MCF 10A (cell line): ENCODE results near the gene INSR. TPM values are rescaled to one million over a fixed set of nuclear protein-coding genes. Genes with fewer than 3 reads are reported as not detected.

ENCODE experiments used
- BruUV-seq: library from RNA; stranded (reverse); fragments of 400-500 nt; replicated peaks from 2 replicates; lab custom pipeline; 2021; lab: Mats Ljungman, UMichigan
- CTCF ChIA-PET: fragments of 300-600 bp; sonication (Branson Sonifier 250); formaldehyde crosslinking; extraction: SDS; loops from one replicate; lab custom pipeline; 2021; ENCODE audit warnings: antibody characterized with exemption, inconsistent platforms; lab: Yijun Ruan, JAX
- POLR2A ChIA-PET: fragments of 300-600, 350-650 bp; sonication (Branson Sonifier 250); formaldehyde crosslinking; extraction: SDS; loops from one replicate; lab custom pipeline; 2020; ENCODE audit warnings: antibody characterized with exemption, inconsistent platforms; lab: Yijun Ruan, JAX
- DNase-seq: peaks from one replicate; pipeline ENCODE4 v3.0.0-alpha.2; 2018; ENCODE audit not compliant: unreplicated experiment
- H3K27ac Mint-ChIP-seq: one replicate; pipeline ENCODE4 v1.8.0; 2022; ENCODE audit warnings: mild to moderate bottlenecking, low read depth, mixed read lengths; ENCODE audit not compliant: unreplicated experiment
- H3K27me3 Mint-ChIP-seq: one replicate; pipeline ENCODE4 v1.8.0; 2022; ENCODE audit warnings: mixed read lengths; ENCODE audit not compliant: insufficient read depth, unreplicated experiment
- H3K36me3 Mint-ChIP-seq: one replicate; pipeline ENCODE4 v1.8.0; 2022; ENCODE audit warnings: mild to moderate bottlenecking, moderate library complexity, mixed read lengths; ENCODE audit not compliant: insufficient read depth, unreplicated experiment
- H3K4me1 Mint-ChIP-seq: one replicate; pipeline ENCODE4 v1.8.0; 2022; ENCODE audit warnings: mixed read lengths; ENCODE audit not compliant: insufficient read depth, unreplicated experiment
- H3K4me3 Mint-ChIP-seq: one replicate; pipeline ENCODE4 v1.8.0; 2022; ENCODE audit warnings: mild to moderate bottlenecking, moderate library complexity, mixed read lengths; ENCODE audit not compliant: unreplicated experiment
- H3K9me3 Mint-ChIP-seq: one replicate; pipeline ENCODE4 v1.8.0; 2022; ENCODE audit warnings: mixed read lengths; ENCODE audit not compliant: unreplicated experiment
- CTCF ChIP-seq: fragments of 200-600 bp; IDR thresholded peaks from one replicate; pipeline ENCODE4 v1.8.0; 2022; ENCODE audit warnings: antibody characterized with exemption, mild to moderate bottlenecking; ENCODE audit not compliant: unreplicated experiment
- intact Hi-C: fragments of 100-400 bp; cut with micrococcal nuclease; formaldehyde crosslinking; loops from 2 replicates; pipeline ENCODE4 v1.14.1; 2022
- total RNA-seq: library from RNA; stranded (reverse); gene quantifications from 2 replicates; pipeline ENCODE4 v1.2.3, GENCODE V29; 2022

The INSR gene
- total RNA-seq, 1 experiment from 2014 or later: 8.8 TPM

DNA sequence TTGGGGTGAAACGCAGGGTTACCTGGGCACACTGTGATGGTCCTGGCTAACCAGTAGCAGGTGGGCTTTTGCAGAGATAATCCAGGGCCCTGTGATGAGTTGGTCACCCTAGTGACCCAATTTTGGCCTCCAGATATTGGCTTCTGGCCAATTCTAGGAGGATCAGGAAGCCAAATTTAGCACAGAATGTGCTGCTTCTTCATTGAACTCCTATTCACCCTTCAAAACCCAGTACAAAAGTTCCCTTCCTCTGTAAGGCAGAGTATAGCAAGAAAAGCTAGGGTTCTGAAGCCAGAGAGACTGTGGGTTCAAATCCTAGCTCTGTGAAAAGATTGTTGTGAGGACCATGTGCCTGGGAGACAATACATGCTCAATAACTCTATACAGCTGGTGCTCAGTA is 70.8 kb downstream of the INSR start:
- no peaks in the 10 kb centered on the region for H3K4me1 Mint-ChIP-seq
- ChIA-PET CTCF (interaction anchor here (0.6 kb wide), 1 partner anchor 73 kb away, joined by 3 read pairs; no protein-coding TSS in a partner anchor), POLR2A (interaction anchor here (0.6 to 1.2 kb wide), 2 partner anchors 14 to 27 kb away, joined by 4 to 5 read pairs; no protein-coding TSS in a partner anchor)
- no peak for TF ChIP-seq CTCF
- H3K27me3 Mint-ChIP-seq: no peaks in the 10 kb centered on the region
- H3K9me3 Mint-ChIP-seq: no peaks in the 10 kb centered on the region
- no peak overlapping the region for H3K4me3 Mint-ChIP-seq
- no peak for DNase-seq
- no peaks in the 10 kb centered on the region for H3K36me3 Mint-ChIP-seq
- no peak overlapping the region for H3K27ac Mint-ChIP-seq
- intact Hi-C loops: no loop called here
- BruUV-seq: no TSS peak

GRCh38 chr19:7219056-7219455 is 75.2 kb downstream of the INSR start:
- H3K4me1 Mint-ChIP-seq: no peaks in the 10 kb centered on the region
- intact Hi-C loops: no loop called here
- H3K4me3 Mint-ChIP-seq: no peak overlapping the region
- no peak overlapping the region for H3K27ac Mint-ChIP-seq
- TF ChIP-seq CTCF: no peak
- H3K9me3 Mint-ChIP-seq: no peaks in the 10 kb centered on the region
- no peak for DNase-seq
- ChIA-PET CTCF (no interaction called here), POLR2A (interaction anchor here (0.6 kb wide), 1 partner anchor 120 kb away, joined by 3 read pairs; no protein-coding TSS in a partner anchor)
- no TSS peak for BruUV-seq
- no peaks in the 10 kb centered on the region for H3K27me3 Mint-ChIP-seq
- no peaks in the 10 kb centered on the region for H3K36me3 Mint-ChIP-seq

- BruUV-seq: no TSS peak
- H3K4me1 Mint-ChIP-seq: no peaks in the 10 kb centered on the region
- POLR2A ChIA-PET: no interaction called here
Observed at GRCh38 chr19:7217861-7218260, 76.4 kb downstream of the INSR start.

DNA sequence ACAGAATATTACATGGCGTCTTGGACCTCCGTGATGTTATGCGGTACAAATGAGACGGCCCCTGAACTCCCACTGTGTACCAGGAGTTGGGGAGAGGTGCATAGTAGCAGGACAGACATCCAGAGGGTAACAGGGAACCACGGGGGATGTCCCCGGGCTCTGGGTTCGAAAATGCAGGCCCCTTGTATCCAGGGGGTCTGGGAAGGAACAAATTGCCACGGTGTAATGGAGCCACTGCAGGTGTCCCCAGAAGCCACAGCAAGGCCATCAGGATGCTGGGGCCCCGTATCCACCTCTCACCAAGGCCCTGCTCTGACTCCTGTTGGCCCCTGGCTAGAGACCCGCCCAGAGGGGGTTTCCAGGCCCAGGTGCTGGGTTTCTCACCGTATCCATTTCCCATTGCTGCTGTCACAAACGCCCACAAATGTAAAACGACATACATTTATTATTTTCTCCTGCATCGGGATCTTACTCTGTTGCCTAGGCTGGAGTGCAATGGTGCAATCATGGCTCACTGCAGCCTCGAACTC is 77.8 kb downstream of the INSR start:
- Mint-ChIP-seq H3K9me3 (no peaks in the 10 kb centered on the region), H3K4me1 (no peaks in the 10 kb centered on the region), H3K4me3 (no peak overlapping the region), H3K27ac (no peak overlapping the region), H3K27me3 (no peaks in the 10 kb centered on the region), H3K36me3 (no peaks in the 10 kb centered on the region)
- no peak for TF ChIP-seq CTCF
- CTCF ChIA-PET: interaction anchor here (0.6 kb wide), 1 partner anchor 21 kb away, joined by 3 read pairs; no protein-coding TSS in a partner anchor
- DNase-seq: no peak
- BruUV-seq: no TSS peak
- intact Hi-C loops: no loop called here
- POLR2A ChIA-PET: no interaction called here

More at GRCh38 chr19:7217861-7218260, 76.4 kb downstream of the INSR start:
- peak overlapping the region; percentile 25 for H3K27ac Mint-ChIP-seq
- intact Hi-C loops: no loop called here
- no peak for DNase-seq
- no peak overlapping the region for H3K4me3 Mint-ChIP-seq
- no peaks in the 10 kb centered on the region for H3K9me3 Mint-ChIP-seq
- H3K36me3 Mint-ChIP-seq: no peaks in the 10 kb centered on the region
- CTCF ChIA-PET: no interaction called here
- no peaks in the 10 kb centered on the region for H3K27me3 Mint-ChIP-seq
- TF ChIP-seq CTCF: no peak
